G401 (cell line): ENCODE data around the gene WDFY2. TPM values are rescaled to one million over a fixed set of nuclear protein-coding genes. Genes with fewer than 3 reads are reported as not detected.

Source experiments
- DNase-seq: peaks from one replicate; pipeline ENCODE4 v3.0.0-alpha.2; 2015; ENCODE audit warnings: low spot score
- in situ Hi-C: cut with HindIII; loops from 2 replicates; pipeline ENCODE4 v1.10.0; 2016; ENCODE audit warnings: low sequenced_read_pairs, mixed read lengths
- total RNA-seq: library from RNA; depleted of rRNA; stranded (reverse); fragments of >200 nt; shearing (Covaris generic); gene quantifications from 2 replicates; pipeline ENCODE4 v1.2.3, GENCODE V29; 2014

WDFY2 gene
- total RNA-seq, 1 experiment from 2014 or later: 4.1 TPM

DNA sequence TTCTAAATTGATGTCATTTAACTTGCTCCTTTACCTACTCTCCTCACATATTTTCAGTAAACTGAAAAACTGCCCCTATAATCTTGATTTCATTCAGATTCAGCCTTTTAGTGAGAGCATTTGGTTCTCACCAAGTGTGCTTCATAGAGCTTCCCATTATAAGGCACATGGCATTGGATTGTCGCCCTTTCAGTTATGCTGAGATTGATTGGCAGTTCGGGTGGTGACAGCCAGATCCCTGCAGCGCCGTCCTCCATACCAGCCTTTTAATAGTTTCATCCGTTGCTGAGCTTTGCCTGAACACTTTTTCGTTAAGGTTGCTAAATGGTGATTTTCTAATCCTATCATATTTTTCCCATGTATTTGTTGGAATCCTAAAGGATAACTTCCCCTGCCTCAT lies 139.3 kb downstream of the WDFY2 start:
- no peak for DNase-seq
- in situ Hi-C loops: no loop called here

DNA sequence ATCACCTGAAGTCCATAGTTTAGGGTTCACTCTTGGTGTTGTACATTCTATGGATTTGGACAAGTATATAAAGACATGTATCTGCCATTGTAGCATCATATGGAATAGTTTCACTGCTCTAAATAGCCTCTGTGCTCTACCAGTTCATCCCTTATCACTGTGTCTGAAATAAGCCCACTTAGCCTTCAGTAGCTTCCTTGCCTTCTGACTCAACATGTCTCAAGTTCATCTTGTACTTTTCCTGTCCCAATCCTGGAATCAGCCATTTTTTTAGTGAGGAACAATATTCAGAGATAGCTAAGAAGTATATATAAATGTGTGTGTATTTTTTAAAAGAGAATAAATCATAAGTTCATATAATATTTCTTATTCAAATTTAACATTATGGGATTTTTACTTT lies 140.5 kb downstream of the WDFY2 start:
- in situ Hi-C loops: no loop called here
- DNase-seq: no peak

DNA sequence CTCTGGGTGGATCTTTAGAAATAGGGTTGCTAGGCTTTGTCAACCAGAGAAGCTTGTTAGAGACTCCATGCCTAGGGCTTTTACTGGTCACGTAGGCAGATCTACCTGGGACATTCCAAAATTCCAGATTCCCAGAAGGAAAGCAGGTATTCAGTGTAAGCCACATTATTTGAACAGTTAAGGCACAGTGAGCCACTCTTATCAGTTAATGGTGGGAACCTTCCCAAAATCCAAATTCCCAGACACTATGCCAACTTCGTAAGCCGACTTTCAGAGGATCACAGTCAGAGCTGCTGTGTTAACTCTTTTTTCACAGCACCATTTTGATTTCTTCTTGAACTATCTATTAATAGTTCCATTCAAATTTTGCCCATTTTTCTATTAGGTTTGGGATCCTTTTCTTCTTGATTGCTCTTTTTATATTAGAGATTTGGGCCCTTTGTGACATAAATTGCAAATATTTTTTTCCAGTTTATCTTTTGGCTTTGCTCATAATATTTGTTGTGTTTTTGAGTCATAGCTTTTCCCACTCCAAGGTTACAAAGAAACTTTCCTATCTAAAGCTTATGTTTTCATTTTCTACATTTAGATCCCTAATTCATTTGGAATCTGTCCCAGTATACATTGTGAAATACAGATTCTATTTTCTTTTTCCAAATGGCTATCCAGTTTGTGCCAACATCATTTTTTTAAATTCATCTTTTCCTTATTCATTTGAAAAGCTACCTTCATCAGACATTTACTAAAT lies 142.4 kb downstream of the WDFY2 start:
- in situ Hi-C loops: no loop called here

DNA sequence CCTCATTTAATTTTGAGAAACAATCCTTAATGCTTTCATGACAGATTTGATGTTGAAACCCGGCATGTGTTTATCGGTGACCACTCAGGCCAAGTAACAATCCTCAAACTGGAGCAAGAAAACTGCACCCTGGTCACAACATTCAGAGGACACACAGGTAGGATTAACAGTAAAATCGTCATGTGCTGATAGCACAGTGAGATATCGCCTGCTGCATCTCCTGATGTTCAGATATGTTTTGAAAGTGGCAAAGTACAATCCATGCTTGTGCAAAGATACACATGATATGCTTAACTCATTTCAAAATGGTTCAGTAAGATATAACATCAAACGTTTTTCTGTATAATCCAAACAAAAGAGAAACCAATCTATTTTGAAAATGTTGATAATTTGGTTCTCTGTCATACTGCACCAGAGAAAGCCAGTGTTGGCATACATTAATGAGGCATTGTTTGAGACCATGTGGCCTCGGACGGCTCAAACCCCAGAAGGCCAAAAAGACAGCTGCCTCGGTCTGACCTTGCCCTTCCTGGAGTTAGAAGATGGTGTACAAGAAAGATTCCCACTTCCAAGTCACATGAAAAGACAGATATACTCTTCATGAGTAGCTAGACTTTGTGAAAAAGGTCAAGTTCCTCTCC lies 143.5 kb downstream of the WDFY2 start:
- in situ Hi-C loops: no loop called here
- no peak for DNase-seq

More for the DNA sequence above, 142.4 kb downstream of the WDFY2 start:
- no peak for DNase-seq

DNA sequence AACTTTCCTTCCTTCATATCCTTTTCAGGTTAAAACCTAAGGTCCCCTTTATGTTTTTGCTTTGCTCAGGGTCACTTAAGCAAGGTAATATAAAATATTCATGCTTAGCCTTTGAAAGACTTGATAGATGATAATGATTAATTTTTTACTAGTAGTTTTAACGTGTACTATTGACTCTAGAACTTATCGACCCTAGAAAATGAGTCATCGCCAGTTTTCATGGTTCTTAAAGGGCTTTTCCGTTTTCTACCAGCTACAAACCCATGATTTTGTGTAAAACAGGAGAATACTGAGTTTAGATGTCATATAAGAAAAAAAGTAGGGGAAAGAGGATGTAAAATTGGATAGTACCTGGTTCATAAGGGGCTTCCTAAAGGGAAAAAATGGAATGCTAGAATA lies 144.0 kb downstream of the WDFY2 start:
- DNase-seq: no peak
- in situ Hi-C loops: no loop called here

DNA sequence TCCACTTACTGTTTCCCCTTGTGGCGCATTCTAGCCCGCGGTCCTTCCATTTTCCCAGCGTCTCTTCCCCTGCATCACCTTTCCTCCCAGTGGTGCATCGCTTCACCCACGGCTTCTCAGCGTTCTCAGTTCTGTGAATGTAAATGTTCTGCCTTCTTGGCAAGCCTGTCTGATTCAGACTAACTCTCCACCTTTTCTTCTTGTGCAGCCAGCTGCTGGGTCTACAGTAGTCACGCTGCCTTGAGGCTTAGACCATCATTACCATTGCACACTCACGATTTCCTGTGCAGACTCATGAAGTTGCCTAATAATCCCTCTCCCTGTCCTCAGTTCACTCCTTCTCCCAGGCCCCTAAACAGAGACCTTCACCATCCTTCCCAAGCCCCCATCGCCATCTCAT lies 144.7 kb downstream of the WDFY2 start:
- in situ Hi-C loops: no loop called here
- DNase-seq: no peak

DNA sequence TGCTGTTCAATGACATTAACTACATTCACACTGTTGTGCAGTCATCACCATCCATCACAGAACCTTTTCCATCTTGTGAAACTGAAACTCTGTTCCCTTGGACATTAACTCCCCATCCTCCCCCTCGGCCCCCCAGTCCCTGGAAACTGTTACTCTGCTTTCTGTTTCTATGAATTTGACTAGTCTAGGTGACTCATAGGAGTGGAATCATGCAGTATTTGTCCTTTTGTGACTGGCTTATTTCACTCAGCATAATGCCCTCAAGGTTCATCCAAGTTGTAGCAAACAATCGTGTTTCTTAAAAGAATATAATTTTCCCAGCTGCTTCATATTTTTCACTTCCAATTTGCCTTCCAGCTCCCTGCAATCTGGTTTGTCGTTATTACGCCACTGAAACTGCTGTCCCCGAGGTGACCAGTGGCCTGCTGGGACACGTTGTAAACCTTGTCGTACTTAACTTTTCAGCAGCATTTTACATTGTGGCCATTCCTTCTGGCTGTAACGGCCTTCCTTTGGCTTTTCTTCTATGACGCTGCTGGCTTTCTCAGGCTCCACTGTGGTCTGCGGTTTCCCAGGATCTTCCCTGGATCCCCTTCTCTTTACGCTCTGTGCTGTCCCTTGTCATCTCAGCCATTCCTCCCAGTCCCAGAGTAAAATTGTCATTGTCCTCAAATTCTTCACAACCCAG lies 145.7 kb downstream of the WDFY2 start:
- in situ Hi-C loops: no loop called here
- no peak for DNase-seq

DNA sequence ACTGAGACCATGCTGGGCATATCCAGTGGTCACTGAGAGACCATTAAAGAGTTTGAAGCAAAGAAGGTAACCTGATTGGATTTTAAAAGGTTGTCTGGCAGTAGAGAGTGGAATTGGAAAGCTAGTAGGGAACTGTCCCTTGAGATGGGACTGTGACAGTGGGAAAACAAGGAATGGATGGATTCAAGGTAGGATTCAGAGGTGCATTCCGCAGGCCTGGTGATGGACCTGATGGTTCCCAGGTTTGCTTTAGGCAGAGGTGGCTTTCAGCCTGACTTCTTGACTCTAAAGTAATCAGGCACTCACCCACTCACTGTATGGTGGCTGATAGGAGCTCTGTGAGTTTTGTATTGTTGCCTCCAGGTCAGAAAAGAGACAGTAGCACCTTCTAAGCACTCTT lies 146.7 kb downstream of the WDFY2 start:
- DNase-seq: no peak
- in situ Hi-C loops: no loop called here

DNA sequence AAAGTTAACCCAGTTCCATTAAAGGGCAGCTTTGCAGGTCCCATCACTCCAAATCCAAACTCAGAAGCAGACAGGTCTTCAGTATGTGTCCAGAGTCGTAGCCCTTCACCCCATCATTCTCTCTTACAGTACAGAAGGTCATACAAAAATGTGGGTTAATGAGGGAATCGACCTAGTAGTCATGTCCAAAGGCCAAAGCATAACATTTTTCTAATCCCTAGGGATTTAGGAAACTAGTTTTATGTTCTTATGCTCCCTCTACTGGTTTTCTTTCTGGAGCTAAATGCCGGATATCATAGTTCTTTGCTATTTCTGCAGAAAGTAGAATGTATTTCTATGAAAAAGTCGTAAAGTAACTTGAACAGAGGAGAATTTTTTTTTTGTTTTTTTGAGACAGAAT lies 147.5 kb downstream of the WDFY2 start:
- in situ Hi-C loops: no loop called here
- DNase-seq: peak; percentile 30

DNA sequence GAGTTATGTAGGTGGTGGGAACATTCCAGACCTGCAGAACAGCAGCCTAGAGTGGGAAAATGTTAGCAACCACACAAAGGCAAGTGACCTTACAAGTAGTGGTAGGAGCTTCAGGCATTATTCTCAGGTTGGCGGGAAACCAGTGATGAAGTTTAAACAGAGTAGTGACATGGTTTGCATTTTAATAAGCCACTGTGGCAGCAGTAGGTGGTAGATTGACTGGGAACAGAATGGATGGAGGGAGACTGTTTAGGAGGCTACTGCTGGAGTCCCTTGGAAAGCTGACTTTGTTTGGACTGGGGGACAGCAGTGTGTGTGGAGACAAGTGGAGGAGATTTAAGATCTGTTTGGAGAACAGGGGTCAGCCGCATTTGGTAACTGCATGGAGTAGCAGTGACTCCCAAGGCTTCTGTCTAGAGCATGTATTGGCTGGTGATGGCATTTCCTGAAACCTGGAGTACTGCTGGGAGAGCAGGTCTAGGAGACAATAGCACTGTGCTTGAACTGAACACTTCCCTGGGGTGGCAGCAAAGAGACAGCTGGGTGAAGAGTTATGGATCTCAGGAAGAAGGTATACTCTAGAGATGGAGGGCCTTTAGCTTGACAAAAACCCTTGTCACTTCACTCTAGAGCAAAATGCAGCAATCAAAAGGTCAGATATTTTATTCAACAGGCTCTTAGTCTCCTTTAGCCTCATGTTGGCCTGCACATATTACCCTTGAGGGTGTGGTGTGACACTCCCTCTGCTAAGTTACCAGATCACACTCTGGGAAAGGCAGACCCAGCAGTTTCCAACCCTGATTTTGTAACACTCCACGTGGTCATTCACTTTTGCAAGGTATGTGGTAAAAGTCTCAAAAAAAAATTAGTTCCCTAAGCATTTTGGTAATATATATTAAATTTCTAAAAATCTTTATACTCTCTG lies 149.4 kb downstream of the WDFY2 start:
- in situ Hi-C loops: no loop called here
- peak; percentile 13 for DNase-seq

DNA sequence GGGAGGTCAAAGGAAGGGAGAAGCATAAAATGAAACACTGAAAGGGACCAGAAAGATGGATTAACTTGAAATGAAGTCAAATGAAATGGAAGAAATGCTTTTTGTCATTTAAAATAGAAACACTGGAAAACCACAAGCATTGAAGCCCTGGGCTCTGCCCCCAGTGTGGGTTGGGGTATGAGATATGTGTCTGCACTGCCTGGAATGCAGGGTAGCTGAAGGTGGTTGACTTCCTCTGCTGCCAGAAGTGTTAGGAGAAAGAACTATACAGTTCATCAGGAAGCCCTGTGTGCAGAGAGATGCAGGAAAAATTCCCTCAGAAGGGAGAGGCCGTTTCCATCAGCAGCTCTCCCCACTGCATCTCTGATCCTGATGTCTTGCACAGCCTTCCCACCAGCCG lies 150.5 kb downstream of the WDFY2 start:
- in situ Hi-C loops: no loop called here
- no peak for DNase-seq

DNA sequence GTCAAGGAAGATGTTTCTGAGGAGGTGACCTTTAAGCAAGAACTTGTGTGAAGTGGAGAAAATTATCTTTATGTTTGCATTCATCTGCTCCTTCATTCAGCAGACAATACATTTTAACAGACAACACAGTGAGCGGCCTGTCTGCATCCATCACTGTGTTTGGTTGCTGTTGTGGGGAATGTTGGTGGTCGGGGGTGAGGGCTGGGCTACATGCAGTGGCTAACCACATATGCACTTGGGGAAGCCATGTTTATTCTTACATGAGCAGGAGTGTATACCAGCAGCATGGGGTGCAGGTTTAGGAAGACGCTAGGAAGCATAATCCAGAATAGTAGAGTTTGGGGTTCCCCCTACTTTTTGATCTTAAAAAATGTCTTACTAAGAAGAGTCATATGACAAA lies 153.3 kb downstream of the WDFY2 start:
- in situ Hi-C loops: no loop called here
- DNase-seq: no peak

DNA sequence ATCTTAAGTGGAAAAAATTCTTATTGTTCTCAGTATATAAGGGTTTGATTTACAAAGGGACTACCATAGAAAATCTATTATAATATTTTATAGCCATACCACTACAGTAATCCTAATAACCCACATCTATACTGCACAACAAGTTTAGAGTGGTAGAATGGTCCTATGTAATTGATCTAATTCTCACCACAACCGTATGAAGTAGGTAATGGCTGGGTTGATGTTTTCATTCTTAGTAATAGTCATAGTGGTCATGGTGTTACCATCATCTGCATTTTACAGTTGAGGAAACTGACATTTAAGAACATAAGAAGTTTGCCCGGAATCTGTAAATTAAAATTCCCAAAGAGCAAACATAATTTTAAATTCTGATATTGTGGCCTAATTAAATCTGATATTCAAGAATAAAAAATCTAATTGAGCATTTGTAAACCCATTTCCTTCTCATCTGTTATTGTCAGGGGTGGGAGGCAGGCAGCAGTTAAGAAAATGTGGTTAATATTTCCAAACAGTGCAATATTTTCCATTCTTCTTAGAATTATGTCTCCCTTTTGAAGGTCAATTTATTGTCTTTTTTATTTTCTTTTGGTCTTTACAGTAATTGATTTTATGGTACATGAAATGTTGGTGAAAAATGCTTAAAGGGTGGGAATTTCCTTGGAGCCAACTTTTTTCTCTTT lies 154.1 kb downstream of the WDFY2 start:
- DNase-seq: no peak
- in situ Hi-C loops: no loop called here

DNA sequence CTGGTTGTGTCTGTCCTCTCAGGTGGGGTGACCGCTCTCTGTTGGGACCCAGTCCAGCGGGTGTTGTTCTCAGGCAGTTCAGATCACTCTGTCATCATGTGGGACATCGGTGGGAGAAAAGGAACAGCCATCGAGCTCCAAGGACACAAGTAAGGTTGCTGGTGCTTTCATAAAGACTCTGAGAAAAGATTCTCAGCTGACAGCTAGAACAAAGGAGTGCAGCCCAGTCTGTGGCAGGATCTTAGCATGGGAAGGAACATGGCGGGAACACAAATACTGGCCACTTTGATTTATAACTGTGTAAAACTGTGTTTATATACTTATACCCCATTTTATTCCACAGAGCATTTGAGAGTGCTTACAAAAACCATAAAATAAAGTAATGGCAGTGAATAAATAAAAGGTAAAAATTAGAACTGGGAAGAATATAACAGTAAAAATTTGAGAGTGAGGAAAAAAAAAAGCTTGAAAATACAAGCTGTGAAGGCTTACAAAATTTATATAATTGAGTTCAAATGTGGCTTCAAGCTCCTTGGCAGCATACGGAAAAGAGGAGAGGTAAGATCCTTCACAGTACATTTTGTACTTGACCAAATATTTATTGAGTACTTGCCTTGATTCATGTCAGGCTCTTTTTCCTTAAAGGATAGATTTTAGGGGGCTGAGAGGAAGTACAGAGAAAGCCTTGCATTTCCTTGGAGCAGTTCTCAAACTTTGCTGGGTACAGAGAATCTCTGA lies 154.9 kb downstream of the WDFY2 start:
- no peak for DNase-seq
- in situ Hi-C loops: no loop called here

DNA sequence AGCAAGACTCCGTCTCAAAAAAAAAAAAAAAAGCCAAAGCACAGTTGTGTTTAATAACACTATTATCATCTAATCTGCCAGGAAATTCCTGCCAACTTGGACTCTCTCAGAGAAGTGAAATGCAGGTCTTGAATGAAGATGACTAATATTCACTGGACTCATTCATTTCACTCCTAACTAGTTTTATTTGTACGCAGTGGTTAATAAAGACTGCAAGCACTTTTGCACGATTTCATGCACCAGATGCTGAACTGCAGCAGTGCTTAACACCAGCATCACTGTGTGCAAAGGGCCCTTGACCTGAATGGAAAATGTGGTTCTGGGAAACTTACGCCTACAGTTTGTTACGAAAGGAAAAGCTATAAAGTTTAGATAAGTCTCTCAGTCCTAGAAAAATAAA lies 156.4 kb downstream of the WDFY2 start:
- in situ Hi-C loops: no loop called here
- DNase-seq: no peak

DNA sequence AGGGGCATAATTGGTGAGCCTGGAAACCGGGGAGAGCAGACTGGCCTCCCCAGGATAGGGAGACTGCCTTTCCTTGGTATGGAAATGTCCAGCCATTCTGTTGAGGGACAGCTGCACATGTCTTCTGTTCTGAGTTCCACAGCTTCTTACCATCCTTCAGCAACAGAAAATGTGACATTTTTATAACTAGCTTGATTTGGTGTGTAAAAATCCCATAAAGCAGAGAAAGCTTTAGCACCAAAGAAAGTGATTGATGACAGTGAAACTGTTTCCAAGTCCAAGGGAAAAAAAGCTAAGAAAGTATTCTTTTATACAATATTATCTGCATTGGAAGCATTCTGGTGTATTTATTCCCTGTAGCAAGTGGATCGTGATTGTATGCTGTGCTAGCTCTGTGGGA lies 157.8 kb downstream of the WDFY2 start:
- no peak for DNase-seq
- in situ Hi-C loops: no loop called here

DNA sequence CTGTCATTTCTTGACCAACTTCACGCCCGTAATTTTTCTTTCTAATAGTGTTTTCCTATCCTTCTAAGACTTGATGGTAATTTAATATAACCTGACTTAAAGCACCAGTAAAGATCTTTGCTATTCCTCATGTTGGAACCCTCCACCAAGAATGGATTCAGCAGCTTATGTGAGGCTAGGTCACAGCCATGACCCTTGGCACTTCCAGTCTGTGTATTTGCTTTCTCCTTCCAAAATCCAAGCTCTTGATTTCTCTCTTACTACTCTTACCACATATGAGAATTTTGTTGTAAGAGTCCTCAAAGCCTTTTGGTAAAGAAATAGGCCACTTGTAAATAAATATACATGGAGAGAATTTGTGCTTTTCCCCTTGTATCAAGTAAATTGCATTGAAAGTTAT lies 158.3 kb downstream of the WDFY2 start:
- in situ Hi-C loops: no loop called here
- no peak for DNase-seq

DNA sequence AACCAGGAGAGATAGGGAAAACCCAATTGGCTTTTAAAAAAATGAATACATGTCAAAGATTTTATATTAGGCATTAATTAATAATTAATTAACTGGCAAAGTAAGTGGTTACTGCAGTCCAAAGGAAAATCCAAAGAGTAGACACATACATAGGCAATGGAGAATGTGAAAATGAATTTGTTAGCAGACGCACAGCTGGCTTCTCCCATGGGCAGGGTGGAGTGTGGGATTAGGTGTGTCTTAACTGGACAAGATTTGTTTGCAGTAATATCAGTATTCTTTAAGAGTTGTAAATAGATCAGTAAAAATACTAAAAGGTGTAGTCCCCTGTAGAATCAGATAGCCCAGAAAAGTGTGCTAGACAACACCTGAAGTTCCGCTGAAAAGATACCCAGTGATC lies 161.0 kb downstream of the WDFY2 start:
- in situ Hi-C loops: no loop called here
- no peak for DNase-seq
